Parietal lobe (tissue), 1 donor: ENCODE measurements around the gene CENPW. TPM values are rescaled to one million over a fixed set of nuclear protein-coding genes. Genes with fewer than 3 reads are reported as not detected.

Experiments used
- total RNA-seq: library from RNA; depleted of rRNA; stranded (reverse); fragments of >200 nt; gene quantifications from one replicate; pipeline ENCODE4 v1.2.3, GENCODE V29; 2014

CENPW gene
- 8.5 TPM for total RNA-seq

GRCh38 chr6:126339796-126340609 lies at the start of gene CENPW:
TSS of gene CENPW (plus strand) at chr6:126340115. CDS start at chr6:126340274, 159 bp downstream.

